Astrocyte of the spinal cord (primary cell): Measurements from ENCODE around the gene PACRG.
"Not testable (repeated sequence)": the region's sequence is repeated elsewhere in the genome, so short reads cannot be mapped to it uniquely, and the experiment has no call there.

Experiments used
- DNase-seq: peaks from one replicate; pipeline ENCODE4 v3.0.0; 2011; ENCODE audit warnings: low read depth, low spot score
- H3K4me3 ChIP-seq: 2 replicates; pipeline ENCODE4 v1.5.1; 2011; ENCODE audit warnings: low read depth, mild to moderate bottlenecking, low read length, moderate library complexity
- in situ Hi-C: cut with HindIII; loops from 2 replicates; pipeline ENCODE4 v1.10.0; 2017; ENCODE audit warnings: low sequenced_read_pairs
- TF ChIP-seq, protein P1 (sequence below): IDR thresholded peaks from 2 replicates; pipeline ENCODE4 v1.5.1; 2012; ENCODE audit warnings: low read depth, mild to moderate bottlenecking, low read length, inconsistent platforms

The PACRG gene

DNA sequence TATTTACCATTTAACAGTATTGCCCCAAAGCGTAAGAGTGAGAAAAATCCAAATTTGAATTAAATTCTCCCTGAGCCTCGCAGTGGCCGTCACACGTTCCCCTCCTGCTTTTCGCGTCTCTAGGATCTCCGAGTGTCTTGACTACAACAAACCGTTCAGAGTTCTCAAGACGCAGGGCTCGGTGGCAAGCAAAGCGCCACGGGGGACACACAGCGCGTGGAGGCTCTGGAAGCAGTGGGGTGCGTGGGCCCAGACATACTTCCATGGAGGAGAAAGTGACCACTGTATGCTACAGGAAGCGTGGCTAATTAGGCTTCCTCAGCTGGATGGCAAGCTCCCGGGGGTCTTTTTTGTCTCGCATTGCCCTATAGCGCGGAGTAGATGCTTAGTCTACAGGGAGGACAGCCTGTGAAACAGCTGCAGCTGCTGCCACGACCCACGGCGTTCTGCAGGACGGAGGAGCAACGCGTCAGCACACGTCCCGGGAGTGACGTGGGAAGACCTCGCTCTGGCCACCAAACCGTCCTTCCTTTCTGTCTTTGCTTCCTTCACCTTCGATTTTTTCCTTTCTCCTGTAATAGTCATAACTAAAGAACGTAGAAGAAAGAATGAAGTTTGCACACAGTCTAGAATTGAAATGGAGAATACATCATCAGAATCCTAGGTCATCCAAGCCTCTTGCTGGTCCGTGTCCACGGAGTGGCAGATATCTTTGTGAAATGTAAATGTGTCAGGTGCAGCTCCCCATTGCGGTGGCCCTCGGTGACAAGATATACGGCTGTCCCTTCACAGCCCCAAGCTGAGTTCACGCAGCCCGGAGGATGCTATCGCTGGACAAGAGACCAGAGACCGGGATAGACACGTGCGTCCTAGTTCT is 582.6 kb downstream of the PACRG start:
- TF ChIP-seq, protein P1, sequence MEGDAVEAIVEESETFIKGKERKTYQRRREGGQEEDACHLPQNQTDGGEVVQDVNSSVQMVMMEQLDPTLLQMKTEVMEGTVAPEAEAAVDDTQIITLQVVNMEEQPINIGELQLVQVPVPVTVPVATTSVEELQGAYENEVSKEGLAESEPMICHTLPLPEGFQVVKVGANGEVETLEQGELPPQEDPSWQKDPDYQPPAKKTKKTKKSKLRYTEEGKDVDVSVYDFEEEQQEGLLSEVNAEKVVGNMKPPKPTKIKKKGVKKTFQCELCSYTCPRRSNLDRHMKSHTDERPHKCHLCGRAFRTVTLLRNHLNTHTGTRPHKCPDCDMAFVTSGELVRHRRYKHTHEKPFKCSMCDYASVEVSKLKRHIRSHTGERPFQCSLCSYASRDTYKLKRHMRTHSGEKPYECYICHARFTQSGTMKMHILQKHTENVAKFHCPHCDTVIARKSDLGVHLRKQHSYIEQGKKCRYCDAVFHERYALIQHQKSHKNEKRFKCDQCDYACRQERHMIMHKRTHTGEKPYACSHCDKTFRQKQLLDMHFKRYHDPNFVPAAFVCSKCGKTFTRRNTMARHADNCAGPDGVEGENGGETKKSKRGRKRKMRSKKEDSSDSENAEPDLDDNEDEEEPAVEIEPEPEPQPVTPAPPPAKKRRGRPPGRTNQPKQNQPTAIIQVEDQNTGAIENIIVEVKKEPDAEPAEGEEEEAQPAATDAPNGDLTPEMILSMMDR: no peak
- DNase-seq: no peak
- no peak overlapping the region for H3K4me3 ChIP-seq
- in situ Hi-C loops: no loop called here

DNA sequence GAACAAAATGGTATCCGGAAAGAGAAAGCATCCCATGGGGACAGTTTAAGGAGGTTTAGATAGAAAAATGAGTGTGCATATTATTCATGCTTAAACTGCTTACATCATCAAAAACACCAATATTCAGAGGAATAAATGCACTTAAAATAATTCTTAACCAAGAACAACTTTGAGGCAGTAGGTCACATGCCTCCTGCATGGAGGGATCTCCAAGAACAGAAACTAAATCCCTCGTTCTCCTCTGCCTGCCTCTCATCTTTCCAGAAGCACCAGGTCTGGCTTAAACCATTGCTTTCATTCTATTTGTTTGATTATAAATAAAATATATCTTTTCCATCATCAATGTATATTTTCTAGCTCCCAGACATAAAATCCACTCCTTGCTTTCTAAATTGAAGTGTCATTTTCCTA is 583.2 kb downstream of the PACRG start:
- in situ Hi-C loops: no loop called here
- DNase-seq: no peak
- no peak overlapping the region for H3K4me3 ChIP-seq
- TF ChIP-seq, protein P1: no peak

DNA sequence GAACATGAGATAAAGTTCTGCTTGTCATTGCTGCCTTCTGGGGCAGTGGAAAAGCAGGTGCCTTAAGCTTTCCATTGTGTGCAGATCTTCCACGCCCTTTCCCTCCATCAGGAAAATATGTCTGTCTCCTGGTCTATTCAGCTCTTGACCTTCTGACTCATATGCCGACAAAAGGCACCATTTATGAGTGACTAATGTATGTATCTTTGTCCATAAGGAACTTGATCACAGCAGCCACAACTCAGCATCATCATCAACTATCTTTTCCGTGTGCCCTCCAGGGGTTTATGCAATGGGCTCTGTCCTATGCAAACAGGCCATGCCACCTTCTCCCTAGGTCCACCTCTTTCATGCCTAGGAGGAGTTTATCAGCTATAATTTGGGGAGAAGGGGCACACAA is 584.1 kb downstream of the PACRG start:
- in situ Hi-C loops: no loop called here
- TF ChIP-seq, protein P1: no peak
- no peak overlapping the region for H3K4me3 ChIP-seq
- DNase-seq: no peak

DNA sequence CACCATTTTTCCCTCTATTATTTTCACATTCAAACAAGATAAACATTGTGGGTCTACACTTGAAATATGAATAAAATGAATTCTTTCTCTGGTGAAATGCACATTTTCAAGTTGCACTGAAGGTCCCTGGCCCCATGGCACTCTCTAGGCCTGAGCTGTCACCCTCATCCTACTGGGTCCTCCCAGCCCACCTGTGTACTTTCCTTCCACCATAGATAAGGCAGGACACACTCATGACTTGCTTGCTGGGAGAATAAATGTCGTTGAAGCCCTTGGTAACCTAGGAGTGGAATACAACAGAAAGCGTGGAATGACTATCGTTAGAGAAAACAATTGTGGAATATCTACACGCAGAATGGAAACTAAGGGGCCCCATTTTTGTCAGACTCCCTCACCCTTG is 585.8 kb downstream of the PACRG start:
- TF ChIP-seq, protein P1: no peak
- no peak for DNase-seq
- no peak overlapping the region for H3K4me3 ChIP-seq
- in situ Hi-C loops: no loop called here

DNA sequence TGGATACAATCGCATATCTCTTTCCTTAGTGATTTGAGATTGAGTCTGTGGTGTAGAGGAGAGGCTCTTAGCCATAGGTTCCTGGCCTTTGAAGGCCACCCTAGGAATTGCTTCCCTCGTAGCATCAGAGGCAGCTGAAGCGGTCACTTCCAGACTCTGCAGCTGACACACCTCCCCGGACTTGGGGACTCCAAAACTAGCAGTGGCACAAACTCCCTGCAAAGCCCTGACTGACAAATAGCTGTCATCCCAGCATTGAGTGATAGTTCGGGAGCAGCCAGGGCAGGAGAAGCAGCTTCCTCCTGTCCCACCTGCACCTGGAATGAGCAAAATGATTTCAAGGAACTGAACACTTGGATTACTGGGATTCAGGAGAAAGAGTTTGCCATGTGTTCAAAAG is 586.2 kb downstream of the PACRG start:
- no peak for DNase-seq
- TF ChIP-seq, protein P1: no peak
- in situ Hi-C loops: no loop called here
- no peak overlapping the region for H3K4me3 ChIP-seq

DNA sequence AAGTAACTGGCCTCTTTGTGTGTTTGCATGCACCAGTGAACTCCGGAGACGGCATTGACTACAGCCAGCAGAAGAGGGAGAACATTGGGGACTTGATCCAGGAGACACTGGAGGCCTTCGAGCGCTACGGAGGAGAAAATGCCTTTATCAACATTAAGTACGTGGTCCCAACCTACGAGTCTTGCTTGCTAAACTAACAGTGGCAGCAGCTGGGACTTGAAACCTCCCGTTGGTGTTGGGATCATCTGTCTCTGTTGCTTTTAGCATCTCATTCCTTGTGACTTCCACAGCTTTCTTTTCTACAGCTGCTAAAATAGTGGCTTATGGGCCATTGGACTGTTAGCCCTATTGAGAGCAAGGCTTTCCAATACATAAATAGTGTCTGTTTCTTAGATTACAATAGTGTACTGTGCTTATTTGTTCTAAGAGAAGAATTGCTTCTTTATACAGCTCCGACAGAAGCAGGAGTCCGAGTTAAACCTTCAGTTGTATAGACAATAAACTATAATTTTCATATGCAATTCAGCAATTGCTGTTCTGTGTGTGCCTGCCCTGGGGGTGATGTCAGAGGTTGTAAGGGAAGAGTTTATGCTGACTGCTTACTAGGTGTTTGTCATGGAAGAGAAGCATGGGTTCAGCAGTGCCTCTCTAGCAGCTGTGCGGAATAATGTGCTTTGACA is 587.2 kb downstream of the PACRG start:
- no peak for DNase-seq

DNA sequence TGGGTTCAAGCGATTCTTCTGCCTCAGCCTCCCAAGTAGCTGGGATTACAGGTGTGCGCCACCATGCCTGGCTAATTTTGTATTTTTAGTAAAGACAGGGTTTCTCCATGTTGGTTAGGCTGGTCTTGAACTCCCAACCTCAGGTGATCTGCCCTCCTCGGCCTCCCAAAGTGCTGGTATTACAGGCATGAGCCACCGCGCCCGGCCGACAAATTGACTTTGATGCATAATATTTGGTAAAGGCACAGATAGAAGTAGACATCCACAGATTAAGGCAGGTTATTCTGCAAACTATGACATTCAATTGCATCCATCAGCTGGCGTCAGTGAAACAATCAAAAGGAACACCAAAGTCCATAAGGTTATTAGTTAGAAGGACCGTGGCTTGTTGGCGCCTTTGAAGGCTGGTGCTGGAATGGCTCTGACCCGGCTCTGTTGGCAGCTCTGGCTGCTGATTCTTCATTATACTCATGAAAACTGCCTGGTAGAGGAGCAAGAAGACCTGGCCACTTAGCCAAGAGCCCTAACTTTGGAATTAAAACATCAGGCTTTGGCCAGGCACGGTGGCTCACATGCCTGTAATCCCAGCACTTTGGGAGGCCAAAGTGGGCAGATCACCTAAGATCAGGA is 589.2 kb downstream of the PACRG start:
- in situ Hi-C loops: not testable (repeated sequence)

More for the DNA sequence above, 587.2 kb downstream of the PACRG start:
- TF ChIP-seq, protein P1: no peak
- H3K4me3 ChIP-seq: no peak overlapping the region
- in situ Hi-C loops: no loop called here

More for the DNA sequence above, 589.2 kb downstream of the PACRG start:
- H3K4me3 ChIP-seq, DNase-seq: not testable (repeated sequence)
